K562 (cell line): ENCODE measurements around the gene RGPD8. TPM values are rescaled to one million over a fixed set of nuclear protein-coding genes. Genes with fewer than 3 reads are reported as not detected.

Experiments used
- BCL6 ChIP-seq: fragments of 250-450 bp; sonication (Bioruptor Pico); IDR thresholded peaks from 2 replicates; pipeline ENCODE4 v1.4.0; 2020
- CBFA2T3 ChIP-seq: fragments of 450-650 bp; IDR thresholded peaks from 2 replicates; pipeline ENCODE4 v1.6.1; 2017
- CEBPB ChIP-seq: fragments of 450-650 bp; IDR thresholded peaks from 2 replicates; pipeline ENCODE4 v1.6.1; 2016; ENCODE audit warnings: missing genetic modification characterization, missing compliant biosample characterization
- CHD1 ChIP-seq: fragments of 200-600 bp; sonication (generic); IDR thresholded peaks from one replicate; pipeline ENCODE4 v1.6.1; 2012; ENCODE audit warnings: mild to moderate bottlenecking, moderate library complexity, low read length, inconsistent platforms
- ETV6 ChIP-seq, 3 experiments: fragments of 150-350 bp in 1 of 3; sonication (generic) in 1 of 3; formaldehyde crosslinking in 1 of 3; IDR thresholded peaks; 2 replicates each; pipeline versions ENCODE4 v1.6.1 to v1.8.0; 2014 to 2022; ENCODE audit warnings: borderline replicate concordance in 2 of 3, low read depth in 2 of 3, antibody characterized with exemption in 1 of 3, low read length in 1 of 3, mild to moderate bottlenecking in 1 of 3, missing genetic modification reagents in 1 of 3
- FOXA3 ChIP-seq, 2 experiments: fragments of 450-650 bp in 1 of 2; sonication (generic) in 1 of 2; formaldehyde crosslinking; IDR thresholded peaks in 1 of 2; conservative IDR thresholded peaks in 1 of 2; 2 replicates each; pipeline versions ENCODE4 v1.4.0 to v1.8.0; 2020 to 2022; ENCODE audit warnings: mild to moderate bottlenecking in 2 of 2, missing genetic modification reagents in 1 of 2
- FOXM1 ChIP-seq, 2 experiments: fragments of 450-650 bp in 1 of 2; sonication (generic) in 1 of 2; formaldehyde crosslinking in 1 of 2; IDR thresholded peaks; 2 replicates each; pipeline versions ENCODE4 v1.6.1 to v1.9.0; 2017 to 2022; ENCODE audit warnings: low read depth in 2 of 2, mild to moderate bottlenecking in 2 of 2, missing genetic modification reagents in 1 of 2, moderate library complexity in 1 of 2
- HDAC3 ChIP-seq: fragments of 450-650 bp; IDR thresholded peaks from 2 replicates; pipeline ENCODE4 v1.6.1; 2018; ENCODE audit warnings: borderline replicate concordance, mild to moderate bottlenecking, moderate library complexity; ENCODE audit not compliant: partially characterized antibody
- MAFF ChIP-seq: IDR thresholded peaks from 2 replicates; pipeline ENCODE4 v1.6.1; 2012; ENCODE audit warnings: low read length, improper control_type of control experiment
- NFYB ChIP-seq: IDR thresholded peaks from 2 replicates; pipeline ENCODE4 v1.6.1; 2011; ENCODE audit warnings: mild to moderate bottlenecking, moderate library complexity; ENCODE audit not compliant: insufficient read length; ENCODE audit errors: extremely low read depth
- PHF21A ChIP-seq: fragments of 450-650 bp; IDR thresholded peaks from 2 replicates; pipeline ENCODE4 v1.6.1; 2017; ENCODE audit warnings: low read depth, borderline replicate concordance
- SIN3B ChIP-seq: fragments of 450-650 bp; IDR thresholded peaks from 2 replicates; pipeline ENCODE4 v1.6.1; 2017; ENCODE audit warnings: low read depth, mild to moderate bottlenecking, moderate library complexity
- ZEB2 ChIP-seq: fragments of 450-650 bp; IDR thresholded peaks from 2 replicates; pipeline ENCODE4 v1.6.1; 2016
- ZNF239 ChIP-seq: fragments of 250-450 bp; sonication (Bioruptor Pico); IDR thresholded peaks from 2 replicates; pipeline ENCODE4 v1.4.0; 2020; ENCODE audit warnings: mild to moderate bottlenecking
- ZNF507 ChIP-seq: conservative IDR thresholded peaks from 2 replicates; pipeline ENCODE4 v1.6.1; 2017; ENCODE audit warnings: missing genetic modification characterization, missing compliant biosample characterization
- polyA plus RNA-seq, 8 experiments: library from polyadenylated mRNA; depleted of rRNA in 4 of 8; stranded (reverse) in 5 of 8; unstranded in 3 of 8; fragments of >200 nt; fragmentation: Nextera tagmentation in 2 of 8; fragmentation: Illumina TruSeq in 1 of 8; extraction: Ambion mirVana in 2 of 8; extraction: Trizol in 1 of 8; gene quantifications; 2 replicates each; pipeline versions ENCODE4 v1.2.1 to v1.2.3, GENCODE V29; 2011 to 2014; ENCODE audit warnings: inconsistent platforms in 1 of 8, missing spikeins in 1 of 8
- total RNA-seq, 7 experiments: library from RNA; depleted of rRNA in 6 of 7; stranded (reverse); fragments of >200 nt in 6 of 7; fragmentation: Illumina TruSeq in 2 of 7; extraction: Trizol in 2 of 7; gene quantifications; 2 replicates each; pipeline versions ENCODE4 v1.2.1 to v1.2.3, GENCODE V29; 2011 to 2021; ENCODE audit warnings: low replicate concordance in 1 of 7
- TF ChIP-seq, protein P1 (sequence below): fragments of 200-800 bp; sonication (Bioruptor generic); IDR thresholded peaks from 2 replicates; pipeline ENCODE4 v1.6.1; 2017; ENCODE audit warnings: missing genetic modification characterization, missing compliant biosample characterization
- TF ChIP-seq, protein P2 (sequence below), 2 experiments: IDR thresholded peaks in 1 of 2; conservative IDR thresholded peaks in 1 of 2; 2 replicates each; pipeline ENCODE4 v1.6.1; 2016; ENCODE audit warnings: low read depth in 2 of 2, mild to moderate bottlenecking in 1 of 2, missing compliant biosample characterization in 1 of 2, missing genetic modification characterization in 1 of 2, moderate library complexity in 1 of 2
- TF ChIP-seq, protein P3 (sequence below): sonication (generic); formaldehyde crosslinking; IDR thresholded peaks from 2 replicates; pipeline ENCODE4 v1.8.1; 2023; ENCODE audit warnings: mild to moderate bottlenecking, missing genetic modification reagents

RGPD8 gene
- total and polyA plus RNA-seq, 9 of the 15 experiments (the other 6 are each of a cell fraction or from before 2014, with no cell fraction given): 0.03 to 0.47 (median 0.12) TPM; not detected in 1

DNA sequence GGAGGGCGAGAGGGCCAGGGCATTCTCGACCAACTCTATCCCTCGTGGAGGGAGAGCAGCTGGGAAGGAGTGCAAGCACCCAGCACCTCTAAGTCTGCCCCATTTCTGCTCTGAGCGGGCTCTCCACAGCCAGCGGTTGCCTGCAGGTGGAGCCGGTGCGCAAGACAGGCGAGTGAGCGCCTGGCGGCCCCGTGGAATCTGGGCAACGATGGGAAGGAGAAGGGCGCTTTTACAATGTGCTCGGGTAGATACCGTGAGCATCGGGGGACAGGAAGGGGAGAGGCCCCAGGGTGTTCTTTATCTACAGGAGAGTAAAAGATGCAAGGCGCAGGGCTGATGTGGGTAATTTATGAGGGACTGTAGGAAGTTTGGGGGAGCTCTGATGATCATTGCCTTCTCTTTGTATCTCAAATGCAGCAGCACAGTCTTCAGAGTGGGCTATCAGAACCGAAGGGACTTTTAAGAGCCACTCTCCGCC, 47.6 kb upstream of the RGPD8 start (continued):
- TF ChIP-seq, protein P1, sequence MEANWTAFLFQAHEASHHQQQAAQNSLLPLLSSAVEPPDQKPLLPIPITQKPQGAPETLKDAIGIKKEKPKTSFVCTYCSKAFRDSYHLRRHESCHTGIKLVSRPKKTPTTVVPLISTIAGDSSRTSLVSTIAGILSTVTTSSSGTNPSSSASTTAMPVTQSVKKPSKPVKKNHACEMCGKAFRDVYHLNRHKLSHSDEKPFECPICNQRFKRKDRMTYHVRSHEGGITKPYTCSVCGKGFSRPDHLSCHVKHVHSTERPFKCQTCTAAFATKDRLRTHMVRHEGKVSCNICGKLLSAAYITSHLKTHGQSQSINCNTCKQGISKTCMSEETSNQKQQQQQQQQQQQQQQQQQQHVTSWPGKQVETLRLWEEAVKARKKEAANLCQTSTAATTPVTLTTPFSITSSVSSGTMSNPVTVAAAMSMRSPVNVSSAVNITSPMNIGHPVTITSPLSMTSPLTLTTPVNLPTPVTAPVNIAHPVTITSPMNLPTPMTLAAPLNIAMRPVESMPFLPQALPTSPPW: no peak
- TF ChIP-seq PHF21A (peak; percentile 96), ZNF239 (CRISPR knock-in tag) (no peak), HDAC3 (no peak), FOXM1 (IDR thresholded peaks at IDR 0.05; ENCODE audit: low read depth) (no peak), FOXM1 (CRISPR knock-in tag; IDR thresholded peaks at IDR 0.05; ENCODE audit: low read depth) (no peak), BCL6 (no peak), ZEB2 (peak; percentile 37; the same call in 1 of the 2 replicates), FOXA3 (CRISPR knock-in tag; conservative IDR thresholded peaks at IDR 0.05 in 1 of 2, IDR thresholded peaks at IDR 0.05 in 1 of 2) (peak in 1 of 2 experiments; percentile 41; a peak in 1 of 4 replicates), ETV6 (IDR thresholded peaks at IDR 0.05; ENCODE audit: borderline replicate concordance in 1 of 2, low read depth in 2 of 2, low read length in 1 of 2) (no peak), ETV6 (CRISPR knock-in tag; IDR thresholded peaks at IDR 0.05; ENCODE audit: borderline replicate concordance) (no peak), NFYB (no peak), SIN3B (peak; percentile 27; the same call in 1 of the 2 replicates), MAFF (no peak), CHD1 (no peak), CEBPB (tag) (no peak), CBFA2T3 (peak; percentile 82), ZNF507 (tag) (no peak)
- TF ChIP-seq, protein P2, sequence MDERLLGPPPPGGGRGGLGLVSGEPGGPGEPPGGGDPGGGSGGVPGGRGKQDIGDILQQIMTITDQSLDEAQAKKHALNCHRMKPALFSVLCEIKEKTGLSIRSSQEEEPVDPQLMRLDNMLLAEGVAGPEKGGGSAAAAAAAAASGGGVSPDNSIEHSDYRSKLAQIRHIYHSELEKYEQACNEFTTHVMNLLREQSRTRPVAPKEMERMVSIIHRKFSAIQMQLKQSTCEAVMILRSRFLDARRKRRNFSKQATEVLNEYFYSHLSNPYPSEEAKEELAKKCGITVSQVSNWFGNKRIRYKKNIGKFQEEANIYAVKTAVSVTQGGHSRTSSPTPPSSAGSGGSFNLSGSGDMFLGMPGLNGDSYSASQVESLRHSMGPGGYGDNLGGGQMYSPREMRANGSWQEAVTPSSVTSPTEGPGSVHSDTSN (CRISPR knock-in tag; IDR thresholded peaks at IDR 0.05; ENCODE audit: low read depth): no peak
- TF ChIP-seq, protein P2 (tag; conservative IDR thresholded peaks at IDR 0.05; ENCODE audit: low read depth): no peak; the same call in 1 of the 2 replicates
- TF ChIP-seq, protein P3, sequence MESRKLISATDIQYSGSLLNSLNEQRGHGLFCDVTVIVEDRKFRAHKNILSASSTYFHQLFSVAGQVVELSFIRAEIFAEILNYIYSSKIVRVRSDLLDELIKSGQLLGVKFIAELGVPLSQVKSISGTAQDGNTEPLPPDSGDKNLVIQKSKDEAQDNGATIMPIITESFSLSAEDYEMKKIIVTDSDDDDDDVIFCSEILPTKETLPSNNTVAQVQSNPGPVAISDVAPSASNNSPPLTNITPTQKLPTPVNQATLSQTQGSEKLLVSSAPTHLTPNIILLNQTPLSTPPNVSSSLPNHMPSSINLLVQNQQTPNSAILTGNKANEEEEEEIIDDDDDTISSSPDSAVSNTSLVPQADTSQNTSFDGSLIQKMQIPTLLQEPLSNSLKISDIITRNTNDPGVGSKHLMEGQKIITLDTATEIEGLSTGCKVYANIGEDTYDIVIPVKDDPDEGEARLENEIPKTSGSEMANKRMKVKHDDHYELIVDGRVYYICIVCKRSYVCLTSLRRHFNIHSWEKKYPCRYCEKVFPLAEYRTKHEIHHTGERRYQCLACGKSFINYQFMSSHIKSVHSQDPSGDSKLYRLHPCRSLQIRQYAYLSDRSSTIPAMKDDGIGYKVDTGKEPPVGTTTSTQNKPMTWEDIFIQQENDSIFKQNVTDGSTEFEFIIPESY (CRISPR knock-in tag): 0 out of 2 replicates have a peak, but pooled peaks have one; percentile 21
